Upper lobe of left lung (tissue), 6 donors: ENCODE results near the gene STRBP. TPM values are rescaled to one million over a fixed set of nuclear protein-coding genes. Genes with fewer than 3 reads are reported as not detected.

Source experiments
- ATAC-seq, 2 donors: fragments of 200-7000 bp; cut with Tn5 transposase; one replicate each; pipeline ENCODE4 v1.9.1; 2022; ENCODE audit warnings: mild to moderate bottlenecking in 2 of 2, moderate library complexity in 2 of 2; ENCODE audit not compliant: low FRiP score in 2 of 2
- DNase-seq, 2 donors: peaks; one replicate each; pipeline ENCODE4 v3.0.0-alpha.2; 2019 to 2020
- H3K27ac ChIP-seq, 4 donors: fragments of 200-600 bp; sonication (generic); one replicate each; pipeline ENCODE4 v1.5.1; 2016 to 2019
- H3K27me3 ChIP-seq, 4 donors: fragments of 200-600 bp; sonication (generic); one replicate each; pipeline ENCODE4 v1.5.1; 2017 to 2019
- H3K36me3 ChIP-seq, 4 donors: fragments of 200-600 bp; sonication (generic); one replicate each; pipeline ENCODE4 v1.5.1; 2016 to 2019
- H3K4me1 ChIP-seq, 4 donors: fragments of 200-600 bp; sonication (generic); one replicate each; pipeline ENCODE4 v1.5.1; 2018 to 2019
- H3K4me3 ChIP-seq, 4 donors: fragments of 200-600 bp; sonication (generic); one replicate each; pipeline ENCODE4 v1.5.1; 2017 to 2019; ENCODE audit warnings: mild to moderate bottlenecking in 2 of 4, moderate library complexity in 1 of 4
- H3K9me3 ChIP-seq, 4 donors: fragments of 200-600 bp; sonication (generic); one replicate each; pipeline ENCODE4 v1.5.1; 2018 to 2019
- CTCF ChIP-seq, 6 experiments: fragments of 450-650 bp in 4 of 6; fragments of 200-600 bp in 2 of 6; sonication (generic) in 2 of 6; IDR thresholded peaks; one replicate each; pipeline ENCODE4 v1.5.1; 2016 to 2019; ENCODE audit warnings: antibody characterized with exemption in 6 of 6
- EP300 ChIP-seq, 4 donors: sonication (generic); formaldehyde crosslinking; IDR thresholded peaks; one replicate each; pipeline ENCODE4 v1.5.1; 2017; ENCODE audit warnings: antibody characterized with exemption in 4 of 4, control low read depth in 2 of 4
- POLR2A ChIP-seq, 4 donors: fragments of 450-650 bp; IDR thresholded peaks; one replicate each; pipeline ENCODE4 v1.5.1; 2016 to 2017; ENCODE audit warnings: antibody characterized with exemption in 4 of 4, mild to moderate bottlenecking in 2 of 4
- POLR2AphosphoS5 ChIP-seq, 2 donors: sonication (generic); formaldehyde crosslinking; IDR thresholded peaks; one replicate each; pipeline ENCODE4 v1.5.1; 2017; ENCODE audit warnings: antibody characterized with exemption in 2 of 2
- WGBS, 2 donors: methylation state at CpG; one replicate each; pipeline ENCODE4 v1.1.5; 2017 to 2018; 5-methylcytosine and 5-hydroxymethylcytosine counted together
- total RNA-seq, 6 donors: library from RNA; depleted of rRNA in 4 of 6; stranded (reverse); fragments of >200 nt in 4 of 6; gene quantifications; one replicate each; pipeline versions ENCODE4 v1.1.0 to v1.2.1, GENCODE V29; 2016 to 2021
- donor health status: DM: no; HTN: no; CAD: no; lungs with moderate emphysema.
- donor health status: DM: no; HTN: yes; CAD: no; lungs with severe emphysema.

Gene STRBP
- total RNA-seq, 6 donors from 2014 or later = 10.2 to 61.8 (median 17.8) TPM

- DNase-seq (no peak), ATAC-seq (no peak)
- Histone ChIP-seq H3K4me1 (peaks cover 8 to 11% (median 10%) of the 10 kb centered on the region in 4 donors), H3K4me3 (no peak overlapping the region), H3K9me3 (no peaks in the 10 kb centered on the region), H3K27ac (no peak overlapping the region), H3K36me3 (peaks cover 0 to 65% (median 40%) of the 10 kb centered on the region in 4 donors), H3K27me3 (no peaks in the 10 kb centered on the region)
- 92% methylated on average over 9 of the region's 9 CpGs for WGBS, 2 donors
- TF ChIP-seq POLR2AphosphoS5 (IDR thresholded peaks at IDR 0.05) (no peak), POLR2A (IDR thresholded peaks at IDR 0.05) (no peak), EP300 (IDR thresholded peaks at IDR 0.05) (no peak), CTCF (IDR thresholded peaks at IDR 0.05) (no peak)
Measured at GRCh38 chr9:123108976-123109375, 159.4 kb downstream of the STRBP start.

GRCh38 chr9:123107639-123108285 is 160.6 kb downstream of the STRBP start:
- WGBS, 2 donors = 79 to 85% methylated on average over 10 to 11 of the region's 11 CpGs
- Histone ChIP-seq H3K27me3 (no peaks in the 10 kb centered on the region), H3K36me3 (peaks cover 2 to 76% (median 46%) of the 10 kb centered on the region in 4 donors), H3K4me3 (no peak overlapping the region), H3K4me1 (peaks cover 8 to 11% (median 10%) of the 10 kb centered on the region in 4 donors), H3K9me3 (no peaks in the 10 kb centered on the region), H3K27ac (no peak overlapping the region)
- TF ChIP-seq CTCF (IDR thresholded peaks at IDR 0.05) (no peak), POLR2AphosphoS5 (IDR thresholded peaks at IDR 0.05) (no peak), EP300 (IDR thresholded peaks at IDR 0.05) (no peak), POLR2A (IDR thresholded peaks at IDR 0.05) (no peak)
- DNase-seq = no peak
- no peak for ATAC-seq

- DNase-seq (no peak), ATAC-seq (no peak)
- no peak for TF ChIP-seq POLR2AphosphoS5 (IDR thresholded peaks at IDR 0.05)
- TF ChIP-seq POLR2A (IDR thresholded peaks at IDR 0.05) = no peak
- TF ChIP-seq EP300 (IDR thresholded peaks at IDR 0.05) = no peak
- TF ChIP-seq CTCF (IDR thresholded peaks at IDR 0.05) = no peak
- 86 to 92% methylated on average over 5 of the region's 5 CpGs for WGBS, 2 donors
- no peak overlapping the region for H3K27ac ChIP-seq
- no peak overlapping the region for H3K4me3 ChIP-seq
- no peaks in the 10 kb centered on the region for H3K9me3 ChIP-seq
- H3K4me1 ChIP-seq = no peaks in the 10 kb centered on the region
- no peaks in the 10 kb centered on the region for H3K27me3 ChIP-seq
- H3K36me3 ChIP-seq = peaks cover 3 to 95% (median 62%) of the 10 kb centered on the region in 4 donors
Measured at GRCh38 chr9:123105490-123105889, 162.9 kb downstream of the STRBP start.

GRCh38 chr9:123104807-123105206 is 163.6 kb downstream of the STRBP start:
- ATAC-seq = no peak
- WGBS, 2 donors = 66 to 76% methylated on average over 7 of the region's 7 CpGs

More at GRCh38 chr9:123104807-123105206, 163.6 kb downstream of the STRBP start:
- no peaks in the 10 kb centered on the region for H3K9me3 ChIP-seq
- no peak overlapping the region for H3K27ac ChIP-seq
- TF ChIP-seq POLR2A (IDR thresholded peaks at IDR 0.05) (no peak), POLR2AphosphoS5 (IDR thresholded peaks at IDR 0.05) (no peak), CTCF (IDR thresholded peaks at IDR 0.05) (no peak), EP300 (IDR thresholded peaks at IDR 0.05) (no peak)
- H3K4me3 ChIP-seq = no peak overlapping the region
- H3K27me3 ChIP-seq = no peaks in the 10 kb centered on the region
- no peaks in the 10 kb centered on the region for H3K4me1 ChIP-seq
- H3K36me3 ChIP-seq = peaks cover 6 to 97% (median 63%) of the 10 kb centered on the region in 4 donors
- no peak for DNase-seq
